SK-N-SH treated with all-trans-retinoic acid at 6 μM for 48 hours (cell line): ENCODE results near the gene WNT3.

Experiments
- GLIS3 ChIP-seq: fragments of 250-450 bp; sonication (Bioruptor Pico); IDR thresholded peaks from 2 replicates; pipeline ENCODE4 v1.5.0; 2020; ENCODE audit warnings: mild to moderate bottlenecking, moderate library complexity
- ISL1 ChIP-seq: fragments of 250-450 bp; sonication (Bioruptor Pico); IDR thresholded peaks from 2 replicates; pipeline ENCODE4 v2.1.2; 2022; ENCODE audit warnings: mild to moderate bottlenecking, moderate library complexity
- OSR1 ChIP-seq: fragments of 250-450 bp; sonication (Bioruptor Pico); IDR thresholded peaks from 2 replicates; pipeline ENCODE4 v1.8.0; 2022; ENCODE audit warnings: moderate library complexity, mild to moderate bottlenecking, inconsistent platforms
- PATZ1 ChIP-seq: fragments of 250-450 bp; sonication (Bioruptor Pico); IDR thresholded peaks from 2 replicates; pipeline ENCODE4 v1.8.0; 2020; ENCODE audit warnings: mild to moderate bottlenecking, moderate library complexity, borderline replicate concordance
- RARB ChIP-seq: fragments of 250-450 bp; sonication (Bioruptor Pico); IDR thresholded peaks from 2 replicates; pipeline ENCODE4 v1.8.0; 2021; ENCODE audit warnings: mild to moderate bottlenecking, moderate library complexity
- ZC3H10 ChIP-seq: fragments of 250-450 bp; sonication (Bioruptor Pico); IDR thresholded peaks from 2 replicates; pipeline ENCODE4 v1.5.1; 2021; ENCODE audit warnings: mild to moderate bottlenecking, moderate library complexity
- ZFP30 ChIP-seq: fragments of 450-650 bp; formaldehyde crosslinking; IDR thresholded peaks from 2 replicates; pipeline ENCODE4 v1.5.0; 2022; ENCODE audit warnings: mild to moderate bottlenecking, moderate library complexity
- ZNF8 ChIP-seq: fragments of 450-650 bp; formaldehyde crosslinking; IDR thresholded peaks from 2 replicates; pipeline ENCODE4 v1.5.0; 2020; ENCODE audit warnings: mild to moderate bottlenecking, moderate library complexity

GRCh38 chr17:46722662-46723285 lies 95.7 kb downstream of the WNT3 start:
- TF ChIP-seq ISL1 (no peak), PATZ1 (CRISPR knock-in tag) (no peak), ZNF8 (CRISPR knock-in tag) (no peak), RARB (CRISPR knock-in tag) (no peak), OSR1 (no peak), ZC3H10 (CRISPR knock-in tag) (no peak), GLIS3 (CRISPR knock-in tag) (no peak), ZFP30 (CRISPR knock-in tag) (no peak)
